CD4-positive, alpha-beta T cell (primary cell): ENCODE results near the gene ANKRD13D. TPM values are rescaled to one million over a fixed set of nuclear protein-coding genes. Genes with fewer than 3 reads are reported as not detected.

Experiments used
- ATAC-seq: fragments of 200-7000 bp; cut with Tn5 transposase; one replicate; pipeline ENCODE4 v1.10.0; 2022; ENCODE audit warnings: mild to moderate bottlenecking; ENCODE audit not compliant: poor library complexity
- CTCF ChIA-PET: fragments of 350-600 bp; sonication (Branson Sonifier 250); formaldehyde crosslinking; loops from one replicate; lab custom pipeline; 2021; ENCODE audit warnings: antibody characterized with exemption, inconsistent platforms; lab: Charles Lee
- POLR2A ChIA-PET: fragments of 350-600 bp; sonication (Branson Sonifier 250); formaldehyde crosslinking; loops from one replicate; lab custom pipeline; 2021; ENCODE audit warnings: antibody characterized with exemption, inconsistent platforms; lab: Charles Lee
- DNase-seq, 14 experiments: peaks; one replicate each; pipeline ENCODE4 v3.0.0-alpha.2; 2013 to 2020; ENCODE audit warnings: mixed read lengths in 2 of 14
- H3K27ac ChIP-seq, 2 donors: one replicate each; pipeline versions ENCODE4 v1.5.1 to v1.7.0; 2013; ENCODE audit warnings: low read length in 2 of 2, low read depth in 1 of 2, mild to moderate bottlenecking in 1 of 2
- H3K27me3 ChIP-seq, 2 experiments: 1 replicate in 1 of 2; 2 replicates in 1 of 2; pipeline versions ENCODE4 v1.6.1 to v1.7.0; 2013; ENCODE audit warnings: low read length in 2 of 2, control low read depth in 1 of 2, mild to moderate bottlenecking in 1 of 2, moderate library complexity in 1 of 2; ENCODE audit not compliant: insufficient read depth in 2 of 2, control insufficient read depth in 1 of 2
- H3K36me3 ChIP-seq: one replicate; pipeline ENCODE4 v1.6.1; 2013; ENCODE audit warnings: low read length, control low read depth; ENCODE audit not compliant: insufficient read depth
- H3K4me1 ChIP-seq: one replicate; pipeline ENCODE4 v1.6.1; 2013; ENCODE audit warnings: low read length, control low read depth; ENCODE audit not compliant: insufficient read depth
- H3K4me3 ChIP-seq: one replicate; pipeline ENCODE4 v1.5.1; 2013; ENCODE audit warnings: mild to moderate bottlenecking, low read length, moderate library complexity
- H3K9me3 ChIP-seq, 2 experiments: 1 replicate in 1 of 2; 2 replicates in 1 of 2; pipeline versions ENCODE4 v1.6.1 to v1.7.0; 2013; ENCODE audit warnings: low read length in 2 of 2, mild to moderate bottlenecking in 2 of 2, control low read depth in 1 of 2, moderate library complexity in 1 of 2; ENCODE audit not compliant: control insufficient read depth in 1 of 2, insufficient read depth in 1 of 2
- H3K27ac Mint-ChIP-seq: one replicate; pipeline ENCODE4 v1.8.0; 2020; ENCODE audit warnings: mixed read lengths
- H3K27me3 Mint-ChIP-seq: one replicate; pipeline ENCODE4 v1.8.0; 2021; ENCODE audit warnings: mixed read lengths
- H3K36me3 Mint-ChIP-seq: one replicate; pipeline ENCODE4 v1.8.0; 2021; ENCODE audit warnings: low read depth, mixed read lengths
- H3K4me1 Mint-ChIP-seq: one replicate; pipeline ENCODE4 v1.8.0; 2021; ENCODE audit warnings: low read depth, mixed read lengths
- H3K4me3 Mint-ChIP-seq: one replicate; pipeline ENCODE4 v1.8.0; 2020; ENCODE audit warnings: mild to moderate bottlenecking, mixed read lengths
- H3K9me3 Mint-ChIP-seq: one replicate; pipeline ENCODE4 v1.8.0; 2020; ENCODE audit warnings: mixed read lengths
- CTCF ChIP-seq: fragments of 200-600 bp; IDR thresholded peaks from one replicate; pipeline ENCODE4 v1.8.0; 2022; ENCODE audit warnings: antibody characterized with exemption, mild to moderate bottlenecking
- intact Hi-C, 2 experiments: fragments of 100-400 bp; cut with DNase I in 1 of 2; cut with micrococcal nuclease in 1 of 2; formaldehyde crosslinking; loops; one replicate each; pipeline versions ENCODE4 v1.15.1 to v1.9.0; 2023 to 2025; cut with DNase I, micrococcal nuclease
- total RNA-seq, 174 experiments: library from RNA in 2 of 174; stranded (reverse) in 2 of 174; gene quantifications; one replicate each; pipeline ENCODE4 v1.2.3 and lab custom pipeline; 2021 to 2026

ANKRD13D gene
- total RNA-seq, 2 experiments from 2014 or later, result 160 to 161 TPM

- Mint-ChIP-seq H3K27me3 (no peaks in the 10 kb centered on the region), H3K4me3 (peak overlapping the region; percentile 91), H3K9me3 (no peaks in the 10 kb centered on the region), H3K27ac (peak overlapping the region; percentile 90), H3K4me1 (peaks cover 64% of the 10 kb centered on the region), H3K36me3 (peaks cover 70% of the 10 kb centered on the region)
- H3K4me1 ChIP-seq, result peaks cover 100% of the 10 kb centered on the region
- intact Hi-C loops, result loop anchor here (1.0 kb wide), 4 partner anchors 9 to 40 kb away; no protein-coding TSS in a partner anchor
- TF ChIP-seq CTCF, result no peak
- H3K36me3 ChIP-seq, result peaks cover 87% of the 10 kb centered on the region
- DNase-seq, result peak; percentile 81 to 98 (median 93)
- POLR2A ChIA-PET, result interaction anchor here (0.6 to 5.3 kb wide), 23 partner anchors 10 to 1778 kb away, joined by 3 to 191 read pairs (median 5); partner anchors contain the start of genes ANKRD13D, GRK2, KDM2A and MALAT1
- ATAC-seq, result peak; percentile 93
- no peaks in the 10 kb centered on the region for H3K9me3 ChIP-seq
- H3K27ac ChIP-seq, result peak overlapping the region; percentile 76 to 97
- CTCF ChIA-PET, result interaction anchor here (0.6 to 4.1 kb wide), 5 partner anchors 10 to 113 kb away, joined by 4 to 26 read pairs (median 7); partner anchors contain the start of gene ANKRD13D
- peak overlapping the region; percentile 43 for H3K4me3 ChIP-seq
- H3K27me3 ChIP-seq, result no peaks in the 10 kb centered on the region
These were observed 11.7 kb upstream of the ANKRD13D start for GRCh38 chr11:67277231-67277961.

GRCh38 chr11:67278135-67278938, 10.8 kb upstream of the ANKRD13D start:
- Histone ChIP-seq H3K27ac (peak overlapping the region; percentile 76 to 97), H3K9me3 (no peaks in the 10 kb centered on the region), H3K4me1 (peaks cover 100% of the 10 kb centered on the region), H3K36me3 (peaks cover 87% of the 10 kb centered on the region), H3K4me3 (peak overlapping the region; percentile 43), H3K27me3 (no peaks in the 10 kb centered on the region)
- Mint-ChIP-seq H3K9me3 (no peaks in the 10 kb centered on the region), H3K27ac (peak overlapping the region; percentile 90), H3K4me1 (peaks cover 57% of the 10 kb centered on the region), H3K27me3 (no peaks in the 10 kb centered on the region), H3K4me3 (peak overlapping the region; percentile 91), H3K36me3 (peaks cover 79% of the 10 kb centered on the region)
- CTCF ChIA-PET, result interaction anchor here (1.2 to 4.1 kb wide), 3 partner anchors 10 to 40 kb away, joined by 7 to 26 read pairs (median 18); partner anchors contain the start of gene ANKRD13D
- DNase-seq (peak in 1 of 14 experiments; percentile 13), ATAC-seq (no peak)
- intact Hi-C loops, result no loop called here
- POLR2A ChIA-PET, result interaction anchor here (0.8 to 5.3 kb wide), 20 partner anchors 9 to 1779 kb away, joined by 3 to 191 read pairs (median 6); partner anchors contain the start of genes ANKRD13D, GRK2, KDM2A and MALAT1
- no peak for TF ChIP-seq CTCF

- intact Hi-C loops, result no loop called here
- Histone ChIP-seq H3K9me3 (no peaks in the 10 kb centered on the region), H3K4me3 (peak overlapping the region; percentile 43), H3K36me3 (peaks cover 89% of the 10 kb centered on the region), H3K27ac (peak overlapping the region; percentile 76 to 97), H3K4me1 (peaks cover 100% of the 10 kb centered on the region), H3K27me3 (no peaks in the 10 kb centered on the region)
- Mint-ChIP-seq H3K9me3 (no peaks in the 10 kb centered on the region), H3K36me3 (peaks cover 86% of the 10 kb centered on the region), H3K4me3 (peak overlapping the region; percentile 34), H3K27me3 (no peaks in the 10 kb centered on the region), H3K27ac (peak overlapping the region; percentile 90), H3K4me1 (peaks cover 52% of the 10 kb centered on the region)
- TF ChIP-seq CTCF, result no peak
- ChIA-PET CTCF (interaction anchor here (0.5 to 2.2 kb wide), 4 partner anchors 10 to 108 kb away, joined by 3 to 18 read pairs (median 4); no protein-coding TSS in a partner anchor), POLR2A (interaction anchor here (1.8 to 5.3 kb wide), 3 partner anchors 9 to 11 kb away, joined by 15 to 191 read pairs (median 65); partner anchors contain the start of genes ANKRD13D and GRK2)
- DNase-seq (peak in 1 of 14 experiments; percentile 3), ATAC-seq (no peak)
These were observed 10.0 kb upstream of the ANKRD13D start for GRCh38 chr11:67278939-67279588.
